Endothelial cell of umbilical vein (primary cell): ENCODE results near the gene TAGLN2.

Experiments used
- CTCF ChIP-seq, 2 donors: IDR thresholded peaks; 1 replicate in 1 of 2; 2 replicates in 1 of 2; pipeline ENCODE4 v1.5.1; 2011; ENCODE audit warnings: low read length in 2 of 2, mild to moderate bottlenecking in 2 of 2, moderate library complexity in 2 of 2, control low read depth in 1 of 2, inconsistent platforms in 1 of 2, low read depth in 1 of 2; ENCODE audit not compliant: insufficient read depth in 1 of 2; ENCODE audit errors: extremely low read depth in 1 of 2
- EZH2 ChIP-seq: IDR thresholded peaks from 2 replicates; pipeline ENCODE4 v1.6.1; 2012; ENCODE audit warnings: borderline replicate concordance, low read depth, mild to moderate bottlenecking, moderate library complexity, low read length, inconsistent platforms; ENCODE audit not compliant: severe bottlenecking
- FOS ChIP-seq: IDR thresholded peaks from 2 replicates; pipeline ENCODE4 v1.6.1; 2011; ENCODE audit warnings: mild to moderate bottlenecking, low read length, moderate library complexity, borderline replicate concordance; ENCODE audit not compliant: insufficient read depth
- POLR2A ChIP-seq: IDR thresholded peaks from 2 replicates; pipeline ENCODE4 v1.6.1; 2012; ENCODE audit warnings: low read depth, mild to moderate bottlenecking, control low read depth, low read length
- TF ChIP-seq, protein P1 (sequence below): IDR thresholded peaks from 2 replicates; pipeline ENCODE4 v1.6.1; 2011; ENCODE audit not compliant: insufficient read depth, insufficient read length

GRCh38 chr1:159935305-159935704 lies 10.0 kb upstream of the TAGLN2 start:
- no peak for TF ChIP-seq POLR2A
- no peak for TF ChIP-seq CTCF (IDR thresholded peaks at IDR 0.05; ENCODE audit: extremely low read depth in 1 of 2, insufficient read depth in 1 of 2, low read depth in 1 of 2, low read length in 2 of 2)
- TF ChIP-seq, protein P1, sequence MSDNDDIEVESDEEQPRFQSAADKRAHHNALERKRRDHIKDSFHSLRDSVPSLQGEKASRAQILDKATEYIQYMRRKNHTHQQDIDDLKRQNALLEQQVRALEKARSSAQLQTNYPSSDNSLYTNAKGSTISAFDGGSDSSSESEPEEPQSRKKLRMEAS, result no peak
- TF ChIP-seq FOS, result no peak
- no peak for TF ChIP-seq EZH2
